HG03457 (cell line): Measurements from ENCODE around the gene PAIP2B.
A peak's percentile ranks its signal among the peaks of the same experiment; 100 is the strongest.
"Not testable (repeated sequence)": the region's sequence is repeated elsewhere in the genome, so short reads cannot be mapped to it uniquely, and the experiment has no call there.

Source experiments
- ATAC-seq: cut with Tn5 transposase; IDR thresholded peaks from one replicate; pipeline ENCODE4 v1.9.1; 2021; ENCODE audit warnings: moderate number of reproducible peaks; ENCODE audit not compliant: unreplicated experiment

Gene PAIP2B

GRCh38 chr2:71226965-71227560, at the start of gene PAIP2B:
PAIP2B (minus strand) TSS chr2:71227103; CDS start chr2:71202589, 24,514 bp downstream.
- ATAC-seq, result peak; percentile 97

GRCh38 chr2:71275939-71276310, 49.0 kb upstream of the PAIP2B start:
- no peak for ATAC-seq

GRCh38 chr2:71269511-71270090, 42.7 kb upstream of the PAIP2B start:
- ATAC-seq, result no peak

- ATAC-seq, result no peak
Measured at GRCh38 chr2:71263386-71263785, 36.5 kb upstream of the PAIP2B start.

GRCh38 chr2:71261534-71261933, 34.6 kb upstream of the PAIP2B start:
- ATAC-seq, result no peak

- ATAC-seq, result no peak
Measured at GRCh38 chr2:71256421-71256820, 29.5 kb upstream of the PAIP2B start.

GRCh38 chr2:71254776-71255175, 27.9 kb upstream of the PAIP2B start:
- no peak for ATAC-seq

- ATAC-seq, result no peak
Measured at GRCh38 chr2:71254078-71254477, 27.2 kb upstream of the PAIP2B start.

- no peak for ATAC-seq
Measured at GRCh38 chr2:71253476-71253875, 26.6 kb upstream of the PAIP2B start.

GRCh38 chr2:71252862-71253261, 26.0 kb upstream of the PAIP2B start:
- ATAC-seq, result no peak

- ATAC-seq, result no peak
Measured at GRCh38 chr2:71250935-71251334, 24.0 kb upstream of the PAIP2B start.

GRCh38 chr2:71244302-71244660, 17.4 kb upstream of the PAIP2B start:
- no peak for ATAC-seq

- ATAC-seq, result no peak
Measured at GRCh38 chr2:71243634-71244301, 16.9 kb upstream of the PAIP2B start.

GRCh38 chr2:71240794-71241193, 13.9 kb upstream of the PAIP2B start:
- ATAC-seq, result no peak

- no peak for ATAC-seq
Measured at GRCh38 chr2:71238089-71238488, 11.2 kb upstream of the PAIP2B start.

GRCh38 chr2:71235930-71236587, 9.2 kb upstream of the PAIP2B start:
- no peak for ATAC-seq

- not testable (repeated sequence) for ATAC-seq
Measured at GRCh38 chr2:71233072-71233471, 6.2 kb upstream of the PAIP2B start.

GRCh38 chr2:71226096-71226964, 573 bp downstream of the PAIP2B start:
- peak; percentile 11 for ATAC-seq

GRCh38 chr2:71224935-71225334, 2.0 kb downstream of the PAIP2B start:
- ATAC-seq, result no peak

GRCh38 chr2:71224457-71224856, 2.4 kb downstream of the PAIP2B start:
- no peak for ATAC-seq

- no peak for ATAC-seq
Measured at GRCh38 chr2:71223767-71224333, 3.1 kb downstream of the PAIP2B start.
